HG03378 (cell line): ENCODE measurements around the gene GMCL2.
"Not testable (repeated sequence)": the region's sequence is repeated elsewhere in the genome, so short reads cannot be mapped to it uniquely, and the experiment has no call there.

ENCODE experiments used
- ATAC-seq: cut with Tn5 transposase; IDR thresholded peaks from one replicate; pipeline ENCODE4 v1.9.1; 2021; ENCODE audit warnings: mild to moderate bottlenecking, moderate library complexity; ENCODE audit not compliant: unreplicated experiment

GMCL2 gene

DNA sequence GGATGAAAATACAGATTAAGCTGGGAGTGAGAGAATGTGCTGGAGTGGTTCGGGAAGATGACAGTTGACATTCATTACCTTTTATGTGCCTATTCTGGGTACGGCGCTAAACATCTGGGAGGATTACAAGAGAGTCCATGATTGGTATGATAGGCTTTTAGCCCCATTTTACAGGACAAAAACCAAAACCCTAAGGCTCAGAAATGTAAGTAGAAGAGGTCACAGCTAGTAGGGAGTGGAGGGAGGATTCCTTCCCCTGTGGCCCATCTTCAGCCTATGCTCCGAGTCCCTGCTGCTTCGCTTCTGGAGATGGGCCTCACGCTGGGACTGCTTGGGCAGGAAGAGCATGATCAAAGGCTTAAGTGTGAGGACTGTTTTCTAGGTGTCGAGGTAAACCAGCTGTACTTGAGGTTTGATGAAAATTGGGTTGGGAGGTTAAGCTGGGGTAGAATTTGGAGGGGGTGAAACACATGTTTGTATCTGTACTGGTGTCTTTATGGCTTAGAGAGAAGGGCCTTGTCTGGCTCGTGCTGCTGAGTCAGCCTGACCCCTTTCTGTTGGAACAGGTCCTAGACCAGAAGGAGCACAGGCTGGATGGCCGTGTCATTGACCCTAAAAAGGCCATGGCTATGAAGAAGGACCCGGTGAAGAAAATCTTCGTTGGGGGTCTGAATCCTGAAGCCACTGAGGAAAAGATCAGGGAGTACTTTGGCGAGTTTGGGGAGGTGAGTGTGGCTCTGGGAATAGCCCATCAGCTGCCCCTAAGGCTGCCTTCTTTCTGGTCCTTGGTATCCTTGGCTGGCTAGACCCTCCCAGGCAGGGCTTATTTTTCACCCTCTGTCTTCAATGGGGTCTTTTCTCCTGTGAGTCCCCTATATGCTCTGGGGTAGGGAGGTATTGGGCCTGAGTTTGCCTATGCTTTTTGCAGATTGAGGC, 19.3 kb upstream of the GMCL2 start:
- no peak for ATAC-seq

DNA sequence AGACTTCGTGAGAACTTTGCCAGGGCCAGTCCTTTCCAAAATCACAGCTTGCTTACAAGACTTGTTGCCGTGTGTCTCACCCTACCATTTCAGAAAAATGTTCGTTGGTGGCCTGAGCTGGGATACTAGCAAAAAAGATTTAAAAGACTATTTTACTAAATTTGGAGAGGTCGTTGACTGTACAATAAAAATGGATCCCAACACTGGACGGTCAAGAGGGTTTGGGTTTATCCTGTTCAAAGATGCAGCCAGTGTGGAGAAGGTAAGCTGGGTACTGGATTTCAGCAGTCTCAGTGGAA, 18.5 kb upstream of the GMCL2 start:
- ATAC-seq: no peak

DNA sequence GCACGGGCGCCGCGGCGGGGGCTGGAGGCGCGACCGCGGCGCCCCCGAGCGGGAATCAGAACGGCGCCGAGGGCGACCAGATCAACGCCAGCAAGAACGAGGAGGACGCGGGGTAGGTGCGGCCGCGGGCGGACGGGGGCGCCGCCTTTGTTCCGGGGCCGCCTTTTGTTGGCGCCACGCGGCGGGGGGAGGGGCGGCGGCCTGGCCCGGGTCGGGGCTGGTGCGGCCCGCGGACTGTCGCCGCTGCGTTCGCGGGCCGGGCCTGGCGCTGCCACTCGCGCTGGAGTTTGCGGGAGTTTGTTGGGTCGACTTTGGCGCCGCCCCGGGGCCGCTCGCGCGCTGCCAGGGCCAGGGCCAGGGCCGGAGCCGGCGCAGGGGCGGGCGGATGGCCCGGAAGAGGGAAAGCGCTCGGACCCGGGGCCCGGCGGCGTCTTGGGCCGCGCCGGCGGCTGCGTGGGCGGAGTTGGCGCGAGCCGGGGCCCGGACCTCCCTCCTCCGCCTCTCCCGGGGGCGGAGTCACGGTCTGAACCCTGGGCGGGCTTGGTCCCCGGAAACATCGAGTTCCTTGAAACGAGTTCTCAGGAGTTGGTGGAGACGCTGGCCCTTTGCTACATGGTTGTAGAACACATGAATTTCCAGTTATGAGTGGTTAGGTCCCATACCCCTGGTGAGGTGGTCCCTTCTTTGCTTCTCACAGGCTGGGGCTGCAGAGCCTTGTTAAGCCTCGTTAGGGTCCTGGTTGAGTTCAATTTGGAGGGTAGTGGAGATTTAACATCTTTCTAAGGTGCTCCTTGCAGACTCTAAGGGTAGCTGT, 18.0 kb upstream of the GMCL2 start:
- peak; percentile 34 for ATAC-seq

DNA sequence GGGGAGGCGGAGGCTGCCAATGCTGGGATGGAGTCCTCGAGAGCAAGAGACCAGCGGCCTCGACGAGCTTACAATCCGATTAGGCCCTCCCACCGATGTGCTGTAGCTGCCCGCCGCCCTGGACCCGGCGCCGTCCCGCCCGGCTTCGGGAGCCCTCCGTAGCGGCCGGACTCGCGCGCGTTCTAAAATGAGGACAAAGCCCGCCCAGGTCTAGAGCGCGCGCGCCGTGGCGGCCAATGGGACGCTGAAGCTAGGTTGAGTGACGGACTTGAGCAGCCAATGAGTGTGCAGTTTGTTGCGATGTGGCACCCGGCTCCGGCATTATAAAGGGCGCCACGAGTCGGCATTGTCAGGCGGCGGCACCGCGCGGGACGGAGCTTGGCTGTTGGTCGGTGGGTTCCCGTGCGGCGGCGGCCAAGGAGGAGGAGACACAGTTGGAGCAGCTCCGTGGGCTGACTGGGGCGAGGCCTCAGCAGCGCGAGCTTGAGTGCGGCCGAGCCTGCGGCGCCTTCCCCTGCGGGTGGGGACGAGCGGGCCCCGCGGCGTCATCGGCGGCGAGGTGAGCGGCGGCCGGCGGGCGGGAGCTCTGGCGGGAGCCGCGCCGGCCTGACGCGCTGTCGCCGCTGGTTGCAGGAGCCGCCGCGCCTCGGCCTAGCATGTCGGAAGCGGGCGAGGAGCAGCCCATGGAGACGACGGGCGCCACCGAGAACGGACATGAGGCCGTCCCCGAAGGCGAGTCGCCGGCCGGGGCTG, 17.2 kb upstream of the GMCL2 start, which contains the start of gene HNRNPAB:
Gene HNRNPAB, plus strand, starts transcription at position 352 of the 753 bp plus-strand sequence. Its CDS starts 305 bp downstream, at position 657.
- ATAC-seq: peak; percentile 81

DNA sequence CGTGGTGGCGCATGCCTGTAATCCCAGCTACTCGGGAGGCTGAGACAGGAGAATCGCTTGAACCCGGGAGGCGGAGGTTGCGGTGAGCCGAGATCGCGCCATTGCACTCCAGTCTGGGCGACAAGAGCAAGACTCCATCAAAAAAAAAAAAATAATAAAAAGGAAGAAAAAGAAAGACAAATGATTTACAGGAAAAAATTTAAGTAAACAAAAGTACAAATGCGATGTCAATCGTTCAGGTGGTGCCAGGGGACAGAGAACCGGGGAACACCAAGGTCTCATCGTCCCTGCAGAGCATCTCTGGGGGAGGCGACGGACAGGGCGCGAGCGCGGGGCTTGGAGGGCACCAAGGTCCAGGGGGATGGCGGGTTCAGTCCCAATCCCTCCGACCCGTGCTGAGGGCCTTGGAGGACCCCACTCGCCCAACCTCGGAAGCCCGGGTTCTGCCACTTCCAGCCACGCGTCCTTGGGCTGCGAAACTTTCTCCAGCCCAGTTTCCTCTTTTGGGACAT, 16.6 kb upstream of the GMCL2 start:
- ATAC-seq: peak; percentile 3

DNA sequence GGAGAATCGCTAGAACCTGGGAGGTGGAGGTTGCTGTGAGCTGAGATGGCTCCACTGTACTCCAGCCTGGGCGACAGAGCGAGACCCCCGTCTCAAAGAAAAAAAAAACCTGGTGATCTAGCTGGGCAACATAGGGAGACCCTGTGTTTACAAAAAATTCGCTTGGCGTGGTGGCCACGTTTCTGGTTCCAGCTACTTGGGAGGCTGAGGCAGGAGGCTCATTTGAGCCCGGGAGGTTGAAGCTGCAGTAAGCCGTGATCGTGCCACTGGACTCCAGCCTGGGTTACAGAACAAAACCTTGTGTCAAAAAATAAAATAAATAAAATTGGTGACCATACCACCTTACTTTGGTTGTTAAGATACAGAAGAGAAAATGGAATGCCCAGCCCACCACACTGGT, 15.4 kb upstream of the GMCL2 start:
- no peak for ATAC-seq

DNA sequence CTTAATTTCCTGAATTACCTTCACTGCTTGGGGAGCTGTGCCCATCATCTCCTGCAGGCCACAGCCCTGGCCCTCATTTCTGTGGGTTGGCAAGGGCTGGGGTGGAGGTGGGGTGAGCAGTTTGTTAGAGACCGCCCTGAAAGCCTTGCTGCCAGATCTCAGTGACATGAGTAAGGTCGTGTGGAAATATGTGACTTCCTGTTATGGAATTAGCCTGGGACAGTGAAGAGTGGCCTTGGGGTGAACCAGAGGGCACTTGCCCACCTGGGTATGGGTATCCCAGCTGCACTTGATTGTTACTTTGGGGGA, 14.7 kb upstream of the GMCL2 start:
- no peak for ATAC-seq

DNA sequence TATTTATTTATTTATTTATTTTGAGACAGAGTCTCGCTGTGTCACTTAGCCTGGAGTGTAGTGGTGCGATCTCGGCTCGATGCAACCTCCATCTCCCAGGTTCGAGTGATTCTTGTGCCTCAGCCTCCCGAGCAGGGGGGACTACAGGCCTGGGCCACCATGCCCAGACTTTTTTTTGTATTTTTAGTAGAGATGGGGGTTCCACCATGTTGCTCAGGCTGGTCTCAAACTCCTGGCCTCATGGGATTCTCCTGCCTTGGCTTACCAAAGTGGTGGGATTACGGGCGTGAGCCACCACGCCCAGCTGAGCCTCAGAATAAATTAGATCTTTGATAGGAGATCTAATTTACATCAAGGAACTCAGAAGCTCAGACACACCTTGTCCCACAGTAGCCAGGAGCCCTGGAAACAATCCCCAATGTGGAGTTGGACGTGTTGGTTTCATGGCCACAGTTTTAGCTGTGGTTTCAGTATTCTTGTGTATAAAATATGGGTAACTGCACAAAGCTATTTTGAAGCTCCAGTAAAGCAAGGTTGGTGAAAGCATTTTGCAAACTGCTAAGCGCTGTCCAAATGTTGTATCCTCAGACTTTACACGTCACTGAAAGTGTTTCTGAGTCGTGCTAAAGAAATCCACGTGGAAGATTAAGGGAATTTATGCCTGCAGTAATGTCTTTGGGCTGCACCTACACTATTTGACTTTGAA, 14.2 kb upstream of the GMCL2 start:
- no peak for ATAC-seq

DNA sequence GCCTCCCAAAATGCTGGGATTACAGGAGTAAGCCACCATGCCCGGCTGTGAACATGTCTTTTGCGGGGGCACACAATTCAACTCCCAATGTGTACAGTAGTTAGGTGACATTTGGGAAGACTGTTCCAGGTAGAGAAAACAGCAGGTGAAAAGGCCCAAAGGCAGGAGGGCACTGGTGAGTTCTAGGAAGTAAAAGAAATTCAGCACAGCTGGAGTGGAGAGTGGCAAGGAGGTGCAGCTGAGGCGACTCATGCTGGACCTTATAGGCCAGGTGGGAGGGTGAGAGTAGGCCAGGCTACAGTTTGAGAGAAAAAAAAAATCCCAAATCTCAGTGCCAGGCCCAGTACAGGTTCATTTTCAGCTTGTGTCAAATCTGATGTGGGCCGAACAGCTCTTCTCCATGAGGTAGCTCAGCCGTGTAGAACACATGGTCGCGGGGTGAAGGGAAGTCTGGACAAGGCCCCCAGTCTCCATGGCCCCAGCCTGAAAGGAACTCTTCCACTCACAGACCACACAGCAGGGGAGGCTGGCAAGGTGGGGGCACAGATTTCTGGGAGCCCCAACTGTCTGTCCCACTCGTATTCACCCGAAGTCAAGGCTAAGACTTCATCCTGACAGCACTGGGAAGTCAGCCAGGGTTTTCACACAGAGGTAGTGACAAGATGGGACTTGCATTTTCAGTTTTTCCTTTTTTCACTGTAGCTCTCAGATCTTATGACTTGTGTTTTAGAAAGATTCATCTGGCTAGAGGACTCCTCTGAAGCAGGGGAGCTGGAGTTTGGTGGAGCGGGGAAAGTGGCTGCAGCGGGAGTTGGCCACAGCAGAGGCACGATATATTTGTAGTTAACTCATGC, 12.6 kb upstream of the GMCL2 start:
- ATAC-seq: no peak

DNA sequence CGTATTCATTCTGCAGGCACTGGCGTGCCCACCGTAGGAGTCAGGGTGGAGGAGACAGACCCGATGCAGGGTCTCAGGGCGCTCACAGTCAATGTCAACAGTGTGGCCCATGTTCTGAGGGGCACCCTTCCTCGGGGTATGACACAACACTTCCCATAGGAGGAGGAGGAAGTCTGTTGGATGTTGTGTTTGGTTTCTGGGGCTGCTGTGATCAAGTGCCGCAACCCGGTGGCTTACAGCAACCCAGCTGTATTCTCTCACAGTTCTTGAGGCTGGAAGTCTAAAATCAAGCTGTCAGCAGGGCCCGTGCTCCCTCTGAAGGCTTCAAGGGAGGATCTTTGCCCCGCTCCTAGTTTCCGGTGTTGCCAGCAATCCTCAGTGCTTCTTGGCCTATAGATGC, 11.5 kb upstream of the GMCL2 start:
- no peak for ATAC-seq

DNA sequence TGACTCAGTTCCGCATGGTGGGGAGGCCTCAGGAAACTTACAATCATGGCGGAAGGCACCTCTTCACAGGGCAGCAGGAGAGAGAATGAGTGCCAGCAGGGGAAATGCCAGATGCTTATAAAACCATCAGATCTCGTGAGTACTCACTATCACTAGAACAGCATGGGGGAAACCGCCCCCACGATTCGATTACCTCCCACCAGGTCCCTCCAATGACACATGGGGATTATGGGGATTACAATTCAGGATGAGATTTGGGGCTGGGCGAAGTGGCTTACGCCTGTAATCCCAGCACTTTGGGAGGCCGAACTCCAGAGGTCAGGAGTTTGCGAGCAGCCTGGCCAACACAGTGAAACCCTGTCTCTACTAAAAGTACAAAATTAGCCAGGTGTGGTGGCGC, 11.0 kb upstream of the GMCL2 start:
- not testable (repeated sequence) for ATAC-seq

DNA sequence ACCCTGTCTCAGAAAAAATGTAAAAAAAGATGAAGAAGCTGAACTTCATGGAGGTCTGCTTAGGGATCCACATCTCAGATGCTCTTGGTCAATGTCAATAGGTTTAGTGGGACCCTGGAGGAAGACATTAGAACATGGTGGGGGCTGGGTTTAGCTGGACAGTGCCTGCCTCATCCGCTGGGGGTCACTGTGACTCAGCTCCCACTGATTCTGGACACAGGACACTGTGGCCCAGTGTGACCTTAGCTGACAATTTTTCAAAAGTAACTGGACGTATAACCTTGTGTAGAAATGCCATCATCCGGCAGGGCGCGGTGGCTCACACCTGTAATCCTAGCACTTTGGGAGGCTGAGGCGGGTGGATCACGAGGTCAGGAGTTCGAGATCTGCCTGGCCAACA, 9.8 kb upstream of the GMCL2 start:
- no peak for ATAC-seq

DNA sequence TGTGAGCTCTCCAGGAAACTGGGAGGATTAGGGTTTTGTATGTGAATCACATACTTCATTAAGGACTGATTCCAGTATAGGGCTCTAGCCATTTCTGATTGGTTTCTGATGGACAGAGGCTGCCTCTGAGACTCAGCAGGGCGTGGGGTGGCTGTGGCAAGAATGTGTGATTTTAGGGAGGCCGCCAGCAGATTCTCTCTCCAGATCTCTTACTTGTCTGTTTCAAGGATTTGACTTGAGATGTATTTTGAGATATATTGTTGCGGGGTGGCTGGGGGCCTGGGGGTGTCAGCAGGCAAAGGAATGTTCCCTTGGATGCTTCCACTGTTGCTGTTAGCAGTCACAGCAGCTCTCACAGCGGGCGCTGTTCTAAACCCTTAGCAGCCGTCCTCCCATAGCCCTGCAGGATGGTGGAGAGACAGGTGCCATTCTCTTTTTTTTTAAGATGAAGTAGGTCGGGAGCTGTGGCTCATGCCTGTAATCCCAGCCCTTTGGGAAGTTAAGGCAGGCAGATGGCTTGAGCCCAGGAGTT, 9.2 kb upstream of the GMCL2 start:
- ATAC-seq: no peak

DNA sequence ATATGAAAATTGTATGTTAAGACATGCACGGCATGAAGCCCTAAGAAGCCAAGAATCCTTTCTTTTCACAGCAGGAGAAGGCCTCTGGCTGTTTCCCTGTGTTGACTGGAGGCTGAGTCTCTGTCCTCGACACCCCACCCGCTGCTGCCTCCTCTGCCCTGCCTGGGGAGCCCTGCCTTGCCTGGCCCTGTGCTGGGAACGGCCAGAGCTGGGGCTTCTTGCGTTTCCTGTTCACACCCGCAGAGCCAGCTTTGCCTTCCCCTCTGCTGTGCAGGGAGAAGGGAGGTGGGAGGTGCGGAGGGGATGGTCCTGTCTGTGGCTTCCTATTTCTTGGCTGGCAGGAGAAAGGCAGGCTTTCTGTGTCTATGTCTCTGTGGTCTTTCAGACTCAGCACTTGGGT, 6.9 kb upstream of the GMCL2 start:
- no peak for ATAC-seq

DNA sequence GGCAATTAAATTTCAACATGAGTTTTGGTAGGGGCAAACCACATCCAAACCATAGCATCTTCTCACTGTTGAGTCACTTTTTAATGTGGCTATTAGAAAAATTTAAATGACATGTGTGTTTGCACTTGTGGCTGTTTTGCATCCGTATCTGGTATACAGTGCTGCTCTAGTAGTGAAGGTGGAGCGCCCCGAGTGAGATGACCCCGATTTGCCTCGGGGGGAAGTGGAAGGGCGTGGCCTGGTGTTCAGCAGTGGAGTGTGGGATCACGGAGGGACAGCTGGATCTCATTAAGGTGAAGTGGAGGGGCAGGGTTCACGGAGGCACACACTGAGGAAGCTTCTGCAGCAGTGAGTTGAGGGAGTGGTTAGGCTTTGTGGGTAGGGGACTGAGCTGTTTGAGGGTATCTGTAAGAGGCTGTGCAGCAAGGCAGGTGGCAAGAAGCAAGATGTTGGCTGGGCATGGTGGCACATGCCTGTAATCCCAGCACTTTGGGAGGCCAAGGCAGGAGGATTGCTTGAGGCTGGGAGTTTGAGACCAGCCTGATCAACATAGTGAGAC, 6.2 kb upstream of the GMCL2 start:
- ATAC-seq: no peak

DNA sequence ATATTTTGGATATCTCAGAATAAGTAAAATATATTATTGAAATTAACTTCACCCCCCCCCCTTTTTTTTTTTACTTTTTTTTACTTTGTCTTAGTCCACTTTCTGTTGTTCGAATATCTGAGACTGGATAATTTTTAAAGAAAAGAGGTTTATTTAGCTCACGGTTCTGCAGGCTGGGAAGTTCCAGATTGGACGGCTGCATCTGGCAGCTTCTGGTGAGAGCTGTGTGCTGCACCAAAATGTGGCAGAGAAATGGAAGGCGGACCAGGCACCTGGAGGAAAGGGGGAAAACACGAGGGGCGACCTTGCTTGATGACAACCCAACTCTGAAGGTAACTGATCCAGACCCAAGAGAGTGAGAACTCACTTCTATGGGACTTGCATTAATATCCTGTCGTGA, 5.6 kb upstream of the GMCL2 start:
- ATAC-seq: no peak

DNA sequence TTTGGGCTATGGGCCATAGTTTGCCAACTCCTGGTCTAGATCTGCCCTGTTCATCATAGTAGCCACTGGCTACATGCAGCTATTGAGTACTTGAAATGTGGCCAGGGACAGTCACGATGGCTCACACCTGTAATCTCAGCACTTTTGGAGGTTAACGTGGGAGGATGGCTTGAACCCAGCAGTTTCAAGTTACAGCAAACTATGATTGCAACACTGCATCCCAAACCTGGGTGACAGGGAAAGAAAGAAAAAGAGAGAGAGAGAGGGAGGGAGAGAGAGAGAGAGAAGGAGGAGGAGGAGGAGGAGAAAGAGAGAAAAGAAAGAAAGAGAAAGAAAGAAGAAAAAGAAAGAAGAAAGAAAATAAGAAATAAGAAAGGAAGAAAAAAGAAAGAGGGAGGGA, 5.1 kb upstream of the GMCL2 start:
- no peak for ATAC-seq

DNA sequence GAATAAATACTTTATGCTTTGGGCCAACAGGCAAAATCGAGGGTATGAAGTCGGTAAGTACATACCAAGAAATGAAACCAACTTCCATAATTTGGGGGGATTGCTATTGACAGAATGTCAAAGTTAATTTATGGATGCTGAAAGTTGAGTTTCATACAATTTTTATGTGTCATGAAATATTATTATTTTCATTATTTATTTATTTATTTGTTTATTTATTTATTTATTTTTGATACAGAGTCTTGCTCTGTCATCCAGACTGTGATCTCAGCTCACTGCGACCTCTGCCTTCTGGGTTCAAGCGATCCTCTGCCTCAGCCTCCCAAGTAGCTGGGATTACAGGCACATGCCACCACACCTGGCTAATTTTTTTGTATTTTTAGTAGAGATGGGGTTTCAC, 4.5 kb upstream of the GMCL2 start:
- ATAC-seq: no peak

DNA sequence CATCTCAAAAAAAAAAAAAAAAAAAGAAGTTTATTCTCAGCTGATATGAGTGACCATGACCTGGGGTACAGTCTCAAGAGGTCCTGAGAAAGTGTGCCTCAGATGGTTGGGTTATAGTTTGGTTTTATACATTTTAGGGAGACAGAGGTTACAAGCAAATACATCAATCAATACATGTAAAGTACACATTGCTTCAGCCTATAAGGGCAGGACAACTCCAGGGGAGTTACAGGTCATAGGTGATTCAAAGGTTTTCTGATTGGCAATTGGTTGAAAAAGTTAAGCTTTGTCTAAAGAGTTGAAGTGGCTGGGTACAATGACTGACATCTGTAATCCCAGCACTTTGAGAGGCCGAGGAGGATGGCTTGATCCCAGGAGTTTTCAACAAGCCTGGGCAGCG, 2.3 kb upstream of the GMCL2 start:
- ATAC-seq: no peak
